NCI-H1694 treated with DMSO at 0.1 percent for 48 hours (cell line): ENCODE data around the gene SIX6.
"Not testable (repeated sequence)": the region's sequence is repeated elsewhere in the genome, so short reads cannot be mapped to it uniquely, and the experiment has no call there.

Source experiments
- DNase-seq: peaks from one replicate; lab custom pipeline; 2025; lab: John Stamatoyannopoulos, UW

The SIX6 gene

DNA sequence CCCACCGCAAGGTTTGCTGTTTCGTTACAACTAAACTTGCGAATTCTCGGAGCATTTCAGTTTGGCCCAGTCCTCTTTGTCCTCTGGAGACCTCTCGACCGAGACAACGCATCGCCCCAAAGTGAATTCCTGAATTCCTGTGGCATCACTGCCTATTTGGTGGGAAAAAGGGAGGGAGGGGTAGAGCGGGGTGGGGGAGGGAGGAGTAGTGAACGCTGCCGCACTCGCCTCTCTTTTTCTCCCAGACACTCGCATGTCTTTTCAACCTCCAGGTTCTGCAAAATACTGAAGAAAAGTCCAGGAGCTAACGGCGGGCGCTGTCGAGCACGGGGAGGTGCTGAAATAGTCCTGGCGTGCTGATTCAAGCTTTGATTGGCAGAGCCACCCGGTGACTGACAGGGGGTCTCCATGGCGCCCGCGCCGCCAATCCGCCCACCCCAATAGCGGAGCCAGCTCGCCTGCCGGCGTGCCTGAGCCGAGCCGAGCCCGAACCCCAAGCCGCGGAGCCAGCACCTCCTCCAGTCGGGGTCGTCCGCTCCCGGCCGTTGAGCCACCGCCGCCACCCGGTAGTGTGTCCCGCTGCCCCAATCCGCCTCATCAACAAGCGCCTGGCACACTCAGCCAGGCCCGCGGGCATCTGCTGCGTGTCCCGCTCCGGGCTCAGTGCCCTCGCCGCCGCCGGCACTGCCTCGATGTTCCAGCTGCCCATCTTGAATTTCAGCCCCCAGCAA lies at the start of gene SIX6:
Gene SIX6, plus strand, starts transcription at position 440 of the 731 bp plus-strand sequence. Its CDS starts 253 bp downstream, at position 693.
- DNase-seq = peak; percentile 82

DNA sequence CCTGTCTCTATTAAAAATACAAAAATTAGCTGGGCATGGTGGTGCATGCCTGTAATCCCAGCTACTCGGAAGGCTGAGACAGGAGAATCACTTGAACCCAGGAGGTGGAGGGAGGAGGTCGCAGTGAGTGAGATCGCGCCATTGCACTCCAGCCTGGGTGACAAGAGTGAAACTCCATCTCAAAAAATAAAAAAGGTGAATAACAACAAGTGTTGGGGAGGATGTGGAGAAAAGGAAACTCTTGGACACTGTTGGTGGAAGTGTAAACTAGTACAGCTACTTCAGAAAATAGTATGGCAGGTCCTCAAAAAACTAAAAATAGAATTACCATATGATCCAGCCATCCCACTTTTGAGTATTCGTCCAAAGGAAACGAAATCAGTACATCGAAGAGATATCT lies 28.7 kb upstream of the SIX6 start:
- not testable (repeated sequence) for DNase-seq

DNA sequence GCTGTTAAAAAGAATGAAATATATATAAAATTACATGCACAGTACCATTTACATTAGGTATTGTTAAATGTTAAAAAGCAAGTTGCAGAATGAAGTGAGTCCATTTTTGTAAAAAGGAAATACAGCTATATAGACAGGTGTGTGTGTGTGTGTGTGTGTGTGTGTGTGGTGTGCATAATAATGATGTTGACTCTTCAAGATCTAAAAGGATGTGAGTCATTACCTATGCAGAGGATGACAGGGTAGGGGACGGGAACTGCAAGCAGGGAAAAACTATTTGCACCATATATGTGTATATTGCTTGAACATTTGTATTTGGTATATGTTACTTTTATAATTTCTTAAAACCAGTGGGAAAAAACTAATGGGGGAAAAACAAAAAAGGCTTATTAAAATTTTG lies 26.2 kb upstream of the SIX6 start:
- no peak for DNase-seq

DNA sequence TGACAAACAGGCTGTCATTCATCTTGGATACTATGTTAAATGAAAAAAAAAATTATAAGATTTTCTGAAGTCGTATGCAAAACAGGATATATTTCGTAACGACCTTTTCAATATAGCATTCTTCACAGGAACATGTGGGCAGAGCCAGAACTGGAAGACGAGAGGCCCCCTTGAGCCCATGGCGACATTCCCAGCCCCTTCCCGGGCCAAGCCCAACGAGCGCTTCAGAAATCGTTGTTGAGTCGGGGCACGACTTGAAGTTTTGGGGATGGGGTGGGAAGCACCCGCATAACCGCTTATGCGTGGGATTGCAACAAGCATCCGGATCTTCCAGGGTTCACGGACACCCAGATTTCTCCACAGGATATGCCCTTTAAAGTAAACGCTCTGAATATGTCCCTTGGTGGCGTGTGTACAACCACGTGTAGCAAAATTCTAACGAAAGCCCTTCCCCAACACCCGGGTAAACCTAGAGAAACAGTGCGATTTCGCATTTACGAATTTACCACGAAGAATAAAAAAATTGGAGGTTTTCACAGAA lies 23.8 kb upstream of the SIX6 start:
- DNase-seq = no peak

DNA sequence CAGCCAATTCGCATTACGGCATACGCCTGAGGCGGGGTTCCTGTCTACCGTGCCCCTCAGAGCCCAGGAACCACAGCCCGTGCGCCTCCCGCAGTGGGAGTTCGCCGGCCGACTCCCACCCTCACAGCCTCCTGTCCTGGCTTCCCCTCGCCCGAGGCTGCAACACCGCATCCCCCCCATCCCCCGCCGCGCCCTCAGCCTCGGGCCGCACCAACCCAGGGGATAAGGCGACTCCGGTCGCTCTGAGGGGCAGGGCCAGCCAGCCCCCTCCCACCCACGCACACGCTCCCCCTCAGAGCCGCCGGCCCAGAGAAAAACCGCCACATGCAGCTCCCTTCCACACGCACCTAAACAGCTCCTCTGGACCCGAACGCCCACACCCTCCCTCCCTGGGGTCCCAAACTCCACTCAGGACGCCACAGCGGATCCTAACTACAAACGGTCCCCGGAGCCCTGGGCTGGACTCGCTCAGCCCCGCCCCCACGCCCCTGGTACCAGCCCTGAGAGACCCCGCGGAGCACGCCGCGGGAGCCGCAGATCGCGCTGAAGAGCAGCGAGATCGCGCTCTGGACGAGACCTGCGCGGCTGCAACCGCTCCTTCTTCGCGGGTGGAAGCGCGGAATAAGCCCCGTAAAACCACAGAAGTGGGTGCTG lies 23.2 kb upstream of the SIX6 start, which contains the start of gene C14orf39:
Gene C14orf39, minus strand, starts transcription at position 466 of the 654 bp plus-strand sequence. CDS start 985 bp downstream, outside the sequence.
- no peak for DNase-seq

DNA sequence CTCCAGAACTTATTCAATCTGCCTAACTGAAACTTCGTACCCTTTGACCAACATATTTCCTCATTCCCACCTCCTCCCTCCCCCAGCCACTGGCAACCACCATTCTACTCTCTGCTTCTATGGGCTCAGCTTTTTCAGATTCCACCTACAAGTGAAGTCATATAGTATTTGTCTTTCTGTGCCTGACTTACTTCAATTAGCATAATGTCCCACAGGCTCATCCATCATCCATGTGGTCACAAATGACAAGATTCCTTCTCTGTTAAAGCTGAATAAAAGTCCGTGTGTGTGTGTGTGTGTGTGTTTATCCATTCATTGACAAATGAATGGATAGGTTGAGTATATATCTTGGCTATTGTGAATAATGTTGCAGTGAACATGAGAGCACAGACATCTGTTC lies 21.7 kb upstream of the SIX6 start:
- DNase-seq = no peak

DNA sequence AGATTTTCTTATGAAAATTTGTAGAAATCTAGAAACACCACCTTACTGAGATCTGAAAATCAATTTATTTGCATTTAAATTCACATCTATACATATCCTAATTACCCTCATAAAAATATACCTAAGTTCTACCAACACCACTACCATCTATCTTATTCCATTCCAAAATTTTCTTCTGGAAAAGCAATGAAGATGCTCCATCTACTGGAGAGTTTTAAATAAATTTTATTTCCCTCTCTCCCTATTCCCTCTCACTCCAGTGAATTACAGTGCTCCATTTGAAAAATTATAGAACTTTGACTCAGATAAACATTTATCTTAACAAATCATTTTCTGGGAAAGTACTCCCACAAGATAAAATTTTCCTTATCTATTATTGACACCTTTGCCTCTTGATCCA lies 20.8 kb upstream of the SIX6 start:
- DNase-seq = peak; percentile 28

DNA sequence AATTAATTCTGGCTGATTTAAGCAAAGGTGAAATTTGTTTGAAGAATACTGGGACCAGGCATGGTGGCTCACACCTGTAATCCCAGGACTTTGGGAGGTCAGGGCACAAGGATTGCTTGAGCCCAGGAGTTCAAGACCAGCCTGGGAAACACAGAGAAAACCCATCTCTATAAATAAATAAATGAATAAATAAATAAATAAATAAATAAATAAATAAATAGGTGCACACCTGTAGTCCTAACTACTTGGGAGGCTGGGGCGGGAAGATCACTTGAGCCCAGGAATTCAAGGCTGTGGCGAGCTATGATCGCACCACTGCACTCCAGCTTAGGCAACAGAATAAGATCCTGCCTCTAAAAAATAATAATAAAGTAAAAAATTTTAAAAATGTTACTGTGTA lies 18.7 kb upstream of the SIX6 start:
- no peak for DNase-seq

DNA sequence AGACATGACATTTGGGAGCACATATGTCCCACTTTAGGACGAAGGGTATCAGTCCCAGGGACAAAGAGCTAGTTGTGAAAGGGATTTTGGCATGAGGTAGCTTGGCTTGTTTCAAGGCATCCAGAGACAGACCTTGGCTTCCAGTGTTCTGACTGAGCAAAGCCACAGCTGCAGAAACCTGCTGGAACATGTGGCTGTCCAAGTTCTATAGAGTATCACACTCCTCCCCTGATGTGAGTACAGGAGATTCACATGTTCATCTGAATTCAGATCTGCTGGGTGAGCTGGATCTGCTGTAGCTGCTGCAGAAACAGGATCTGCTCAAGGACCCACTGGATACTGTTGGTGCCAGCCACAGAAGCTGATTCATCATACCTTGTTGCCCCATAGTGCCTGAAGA lies 13.0 kb upstream of the SIX6 start:
- no peak for DNase-seq

DNA sequence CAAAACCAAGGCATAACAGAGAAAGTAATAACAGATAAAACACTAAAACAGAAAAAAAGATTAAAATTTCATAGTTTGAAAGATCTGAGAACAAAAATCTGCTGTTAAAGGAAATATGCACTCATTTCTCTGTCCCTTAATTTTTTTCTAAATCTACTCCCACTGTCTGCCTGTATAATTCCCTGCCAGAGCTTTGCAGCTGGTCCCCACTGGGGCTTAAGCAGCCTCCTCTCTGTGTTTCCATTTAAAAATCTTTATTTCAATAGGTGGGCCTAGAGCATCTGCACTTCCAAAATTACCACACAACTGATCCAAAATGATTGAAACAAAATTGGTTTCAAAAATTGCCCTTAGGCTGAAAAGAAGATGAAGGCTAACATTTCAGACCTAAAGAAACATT lies 6.4 kb upstream of the SIX6 start:
- DNase-seq = no peak

DNA sequence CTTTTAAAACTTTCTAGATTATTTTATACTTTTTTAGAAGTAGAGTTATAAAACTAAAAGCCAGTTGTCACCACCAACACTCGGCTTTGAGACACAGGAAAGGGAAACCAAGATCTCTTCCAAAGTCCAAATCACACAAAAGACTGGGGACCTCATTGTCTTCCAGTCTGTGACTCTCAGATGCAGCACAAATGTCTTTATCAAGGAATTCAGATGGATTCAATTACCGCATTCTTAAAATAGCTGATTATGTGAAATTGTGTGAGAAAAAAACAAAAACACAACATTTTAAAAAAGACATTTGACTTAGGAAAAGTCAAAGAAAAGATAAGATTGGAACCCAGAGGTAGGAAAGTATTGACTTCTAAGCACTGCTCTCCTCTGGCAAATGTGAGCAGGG lies 3.5 kb upstream of the SIX6 start:
- no peak for DNase-seq

DNA sequence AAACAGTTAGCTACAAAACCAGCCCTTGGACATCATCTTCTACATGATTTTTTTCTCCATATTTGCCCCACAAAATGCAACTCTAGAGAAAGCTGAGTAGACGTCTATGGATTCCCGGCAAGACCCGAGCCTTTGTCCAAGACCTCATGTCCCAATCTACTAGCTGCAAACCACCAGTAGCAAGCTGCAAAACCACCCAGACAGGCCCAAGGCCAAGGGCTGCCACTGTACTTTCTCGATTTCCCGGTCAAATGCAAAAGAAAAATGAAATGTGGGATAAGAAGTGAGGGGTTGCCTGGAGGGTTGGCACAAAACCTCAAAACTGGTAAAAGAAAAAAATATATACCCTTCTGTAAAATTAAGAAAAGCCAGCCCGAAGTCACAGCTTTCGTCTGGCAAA lies 2.9 kb upstream of the SIX6 start:
- DNase-seq = no peak

DNA sequence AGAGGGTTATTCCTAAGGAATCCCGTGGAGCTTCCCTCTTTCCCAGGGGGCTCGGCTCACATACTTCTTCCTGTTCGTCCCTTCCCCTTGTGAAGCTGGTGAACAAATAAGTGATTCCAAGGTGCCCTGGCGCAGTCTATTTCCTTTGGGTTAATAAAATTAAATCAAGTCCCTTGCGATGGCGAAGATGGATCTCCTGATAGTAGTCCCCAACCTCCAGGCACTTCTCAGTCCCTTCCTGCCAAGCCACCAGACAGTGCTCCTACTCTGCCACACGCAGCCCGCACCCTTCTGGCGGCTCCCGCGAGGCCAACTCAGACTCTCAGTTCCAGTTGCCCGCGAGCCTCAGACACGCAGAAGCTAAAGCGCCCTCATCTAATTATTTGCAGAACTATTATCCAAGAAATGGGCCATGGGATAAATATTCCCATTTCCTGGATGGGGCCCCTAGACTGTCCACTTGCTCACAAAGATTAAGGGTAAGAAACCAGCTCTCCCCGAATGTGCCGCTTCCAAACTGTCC lies 2.4 kb upstream of the SIX6 start:
- DNase-seq = no peak

DNA sequence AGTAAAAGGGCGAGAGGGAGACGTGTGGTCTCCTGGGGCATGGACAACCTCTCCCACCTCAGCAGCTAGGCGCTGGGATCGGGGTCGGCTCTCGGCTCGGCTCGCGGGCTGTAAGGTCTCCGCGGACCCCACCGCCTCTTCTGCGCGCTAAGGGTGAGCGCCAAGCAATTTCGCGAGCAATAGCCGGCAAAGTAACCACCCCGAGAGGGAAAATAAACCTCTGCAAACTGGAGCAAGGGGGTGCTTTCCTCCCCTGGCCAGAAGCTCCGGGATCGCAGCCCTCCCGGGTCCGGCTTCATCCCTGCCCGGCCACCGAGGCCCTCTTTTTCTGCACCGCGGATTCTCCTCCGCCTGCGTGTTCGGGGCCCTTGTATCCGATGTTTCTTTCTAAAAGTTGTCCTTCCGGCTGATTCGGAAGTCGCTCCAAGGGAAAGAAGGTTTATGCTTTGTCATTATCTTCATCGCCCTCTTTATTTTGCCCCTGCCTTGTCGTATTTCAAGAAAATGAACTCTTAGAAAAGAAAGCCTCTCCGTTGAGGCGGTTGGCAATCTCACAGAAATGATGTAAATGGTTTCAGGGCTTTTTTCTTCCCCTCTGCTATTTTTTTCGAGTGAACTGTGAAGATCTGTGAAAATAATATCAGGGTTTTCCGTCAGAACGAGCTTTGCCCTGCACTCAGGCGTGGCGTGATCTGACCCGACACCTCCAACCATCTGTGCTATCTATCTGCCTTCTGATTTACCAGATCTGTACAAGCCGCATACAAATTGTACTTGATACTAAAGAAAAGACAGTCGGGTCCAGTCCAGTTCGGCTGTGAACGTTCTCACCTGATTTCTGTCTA lies 1.7 kb upstream of the SIX6 start:
- DNase-seq = peak; percentile 51

DNA sequence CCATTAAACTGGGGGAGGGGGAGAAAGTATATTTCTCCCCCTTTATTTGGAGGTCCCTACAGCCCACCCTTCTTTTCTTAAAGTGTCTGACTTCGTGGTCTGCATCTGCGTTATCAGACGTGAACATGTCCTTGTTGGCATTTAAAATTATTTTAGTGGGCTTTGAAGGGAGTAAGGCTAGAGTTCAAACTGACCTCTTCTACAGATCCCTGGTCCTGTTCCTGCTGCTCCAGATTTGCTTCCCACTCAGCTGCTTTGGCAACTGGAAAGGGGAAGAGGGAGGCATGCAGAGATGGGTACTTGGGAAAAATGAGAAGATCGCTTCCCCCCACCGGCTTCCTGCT lies 611 bp upstream of the SIX6 start:
- DNase-seq = no peak

DNA sequence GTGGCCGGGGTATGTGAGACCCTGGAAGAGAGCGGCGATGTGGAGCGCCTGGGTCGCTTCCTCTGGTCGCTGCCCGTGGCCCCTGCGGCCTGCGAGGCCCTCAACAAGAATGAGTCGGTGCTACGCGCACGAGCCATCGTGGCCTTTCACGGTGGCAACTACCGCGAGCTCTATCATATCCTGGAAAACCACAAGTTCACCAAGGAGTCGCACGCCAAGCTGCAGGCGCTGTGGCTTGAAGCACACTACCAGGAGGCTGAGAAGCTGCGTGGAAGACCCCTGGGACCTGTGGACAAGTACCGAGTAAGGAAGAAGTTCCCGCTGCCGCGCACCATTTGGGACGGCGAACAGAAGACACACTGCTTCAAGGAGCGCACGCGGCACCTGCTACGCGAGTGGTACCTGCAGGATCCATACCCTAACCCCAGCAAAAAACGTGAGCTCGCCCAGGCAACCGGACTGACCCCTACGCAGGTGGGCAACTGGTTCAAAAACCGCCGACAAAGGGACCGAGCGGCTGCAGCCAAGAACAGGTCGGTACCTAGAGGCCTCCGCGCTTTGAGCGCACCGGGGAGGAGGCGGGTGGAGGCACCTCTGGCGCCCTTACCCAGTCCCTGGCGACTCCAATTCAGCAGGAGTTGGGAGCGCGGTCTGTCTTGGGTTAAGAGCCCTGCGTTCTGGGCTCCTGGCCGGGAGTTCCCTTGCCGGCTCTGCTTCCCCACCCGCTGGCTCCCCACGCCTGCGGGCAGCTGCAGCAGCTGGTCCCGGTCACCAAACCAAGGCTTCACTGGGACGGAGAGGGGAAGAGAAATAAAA lies 700 bp downstream of the SIX6 start:
- no peak for DNase-seq

DNA sequence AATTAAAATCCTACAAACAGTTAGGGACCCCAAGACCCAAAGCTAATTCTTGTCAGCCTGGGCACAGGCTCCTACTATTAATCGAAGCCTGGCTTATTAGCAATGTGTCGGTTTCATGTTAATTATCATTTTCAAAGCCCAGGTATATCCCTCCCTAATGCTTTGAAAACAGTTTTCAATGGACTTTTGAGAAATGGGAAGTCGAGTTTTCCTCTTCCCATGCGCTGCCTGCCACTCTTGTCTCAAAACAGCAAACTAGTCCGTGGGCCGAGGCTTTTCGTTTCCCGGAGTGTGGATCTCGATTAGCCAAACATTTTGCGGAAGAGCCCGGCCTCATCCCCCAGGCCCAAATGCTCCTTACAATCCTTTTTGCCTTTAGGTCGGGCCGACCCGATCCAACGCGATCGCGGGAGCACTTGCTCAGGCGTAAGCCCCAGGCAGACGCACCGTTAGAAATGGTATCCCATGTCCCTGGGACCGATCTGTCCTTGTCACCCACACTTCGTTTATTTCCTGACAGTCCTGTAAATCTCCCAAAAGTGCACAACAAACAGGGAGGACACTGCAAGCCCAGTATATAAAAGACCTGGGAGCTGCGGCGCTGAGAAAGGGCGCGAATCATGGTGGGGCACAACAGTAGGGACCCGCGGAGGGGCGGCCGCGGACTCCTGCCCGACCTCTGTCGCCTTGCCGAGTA lies 1.5 kb downstream of the SIX6 start:
- DNase-seq = no peak

DNA sequence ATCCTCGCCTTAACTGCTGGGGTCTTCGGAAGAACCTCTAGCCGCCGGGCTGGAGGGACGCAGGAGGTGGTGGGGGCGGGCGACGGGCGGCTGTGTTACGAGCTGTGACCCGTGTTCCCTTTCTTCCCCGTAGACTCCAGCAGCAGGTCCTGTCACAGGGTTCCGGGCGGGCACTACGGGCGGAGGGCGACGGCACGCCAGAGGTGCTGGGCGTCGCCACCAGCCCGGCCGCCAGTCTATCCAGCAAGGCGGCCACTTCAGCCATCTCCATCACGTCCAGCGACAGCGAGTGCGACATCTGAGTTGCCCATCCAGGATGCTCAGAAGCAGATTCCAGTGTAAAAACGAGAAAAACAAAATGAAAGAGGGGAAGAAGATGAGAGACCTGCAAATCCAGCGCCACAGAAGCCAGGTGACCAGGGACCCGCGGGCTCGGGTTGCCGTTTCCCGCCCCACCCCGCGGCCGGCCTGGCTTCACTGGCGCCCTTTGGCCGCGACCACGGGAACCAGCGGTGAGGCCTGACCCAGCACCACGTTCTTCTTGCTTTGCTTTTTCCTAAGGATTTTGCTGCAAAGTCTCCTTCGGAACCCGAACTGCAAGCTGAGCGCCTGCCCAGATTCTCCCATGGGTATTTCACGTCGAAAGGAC lies 2.1 kb downstream of the SIX6 start:
- no peak for DNase-seq

DNA sequence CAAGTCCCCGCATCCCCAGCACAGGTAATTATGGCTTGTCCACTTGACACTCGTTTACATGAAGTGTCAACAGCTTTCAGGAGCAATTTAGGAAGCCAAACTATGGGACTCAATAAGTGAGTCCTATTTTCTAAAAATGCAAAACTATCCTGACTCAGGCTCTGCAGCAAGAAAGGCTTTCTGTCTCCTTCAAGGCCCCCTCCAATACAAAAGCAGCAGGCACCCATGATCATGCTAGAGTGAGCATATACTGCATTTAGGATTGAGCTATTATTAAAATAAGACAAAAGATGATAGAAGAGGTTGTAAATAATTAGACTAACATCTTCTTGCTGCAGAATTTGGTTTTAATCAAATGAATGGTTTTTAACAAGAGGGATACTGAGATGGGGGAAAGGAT lies 3.2 kb downstream of the SIX6 start:
- DNase-seq = no peak

DNA sequence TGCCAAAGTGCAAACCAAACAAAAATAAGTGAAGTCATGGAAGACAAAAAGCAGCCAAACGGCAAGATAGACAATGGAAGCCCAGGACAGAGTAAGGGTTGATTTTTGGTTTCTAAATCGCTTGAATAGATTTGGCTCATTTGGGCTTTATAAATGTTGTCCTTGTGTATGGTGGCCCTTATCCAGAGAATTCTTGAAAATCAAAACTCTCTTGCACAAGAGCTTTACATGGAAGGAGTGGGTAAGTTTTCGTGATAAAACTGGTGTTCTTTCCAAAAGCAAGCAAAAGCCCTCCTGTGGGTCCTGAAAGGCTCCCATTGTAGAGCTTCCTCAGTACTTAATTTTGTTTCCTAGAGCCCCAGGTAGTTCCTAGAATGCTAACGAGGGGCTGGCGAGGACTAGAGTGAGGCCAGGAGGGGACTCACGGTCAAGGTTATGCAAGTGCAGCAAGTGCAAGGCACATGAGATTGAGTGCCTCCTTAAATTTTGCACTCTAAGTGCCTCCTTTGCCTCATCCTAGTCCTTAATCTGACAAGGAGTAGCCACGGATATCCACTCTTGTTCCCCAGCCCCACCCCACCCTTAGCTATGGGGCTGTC lies 4.1 kb downstream of the SIX6 start:
- no peak for DNase-seq
